Stomach (tissue), 9 donors: ENCODE measurements around the gene MRPL14. TPM values are rescaled to one million over a fixed set of nuclear protein-coding genes. Genes with fewer than 3 reads are reported as not detected.

ENCODE experiments used
- DNase-seq, 2 donors: peaks; one replicate each; pipeline versions ENCODE4 v3.0.0 to v3.0.0-alpha.2; 2013 to 2019
- H3K27ac ChIP-seq, 5 donors: fragments of 200-600 bp in 4 of 5; sonication (generic) in 4 of 5; one replicate each; pipeline ENCODE4 v1.5.1; 2013 to 2019; ENCODE audit warnings: mild to moderate bottlenecking in 1 of 5, moderate library complexity in 1 of 5
- H3K27me3 ChIP-seq, 3 donors: fragments of 200-600 bp; sonication (generic); one replicate each; pipeline ENCODE4 v1.5.1; 2017 to 2019; ENCODE audit warnings: mixed run types in 1 of 3
- H3K36me3 ChIP-seq, 4 donors: fragments of 200-600 bp; sonication (generic); 1 replicate in 3 of 4; 2 replicates in 1 of 4; pipeline ENCODE4 v1.5.1; 2016 to 2019
- H3K4me1 ChIP-seq, 4 donors: fragments of 200-600 bp; sonication (generic); one replicate each; pipeline ENCODE4 v1.5.1; 2016 to 2019
- H3K4me3 ChIP-seq, 4 donors: fragments of 200-600 bp; sonication (generic) in 3 of 4; one replicate each; pipeline ENCODE4 v1.5.1; 2016 to 2019; ENCODE audit warnings: mild to moderate bottlenecking in 1 of 4
- H3K9me3 ChIP-seq, 4 donors: fragments of 200-600 bp; sonication (generic); one replicate each; pipeline ENCODE4 v1.5.1; 2016 to 2019
- CTCF ChIP-seq, 7 experiments: fragments of 450-650 bp in 4 of 7; fragments of 200-600 bp in 3 of 7; sonication (generic) in 3 of 7; IDR thresholded peaks; one replicate each; pipeline ENCODE4 v1.5.1; 2016 to 2019; ENCODE audit warnings: antibody characterized with exemption in 7 of 7, control low read depth in 2 of 7, mild to moderate bottlenecking in 1 of 7
- EP300 ChIP-seq: sonication (generic); formaldehyde crosslinking; IDR thresholded peaks from one replicate; pipeline ENCODE4 v1.6.1; 2017; ENCODE audit warnings: antibody characterized with exemption
- POLR2A ChIP-seq, 4 donors: fragments of 450-650 bp; IDR thresholded peaks; one replicate each; pipeline ENCODE4 v1.6.1; 2016; ENCODE audit warnings: antibody characterized with exemption in 4 of 4, control low read depth in 2 of 4, mild to moderate bottlenecking in 1 of 4, moderate library complexity in 1 of 4
- POLR2AphosphoS5 ChIP-seq, 3 donors: sonication (generic); formaldehyde crosslinking; IDR thresholded peaks; one replicate each; pipeline ENCODE4 v1.6.1; 2016; ENCODE audit warnings: antibody characterized with exemption in 3 of 3
- WGBS, 5 donors: extraction: QIAGEN DNeasy Blood & Tissue Kit in 3 of 5; methylation state at CpG; one replicate each; pipeline versions ENCODE4 v1.1.5 to v1.1.7; 2013 to 2018; 5-methylcytosine and 5-hydroxymethylcytosine counted together
- intact Hi-C: fragments of 100-400 bp; cut with DNase I; formaldehyde crosslinking; loops from one replicate; pipeline ENCODE4 v1.15.1; 2023; ENCODE audit warnings: low total_unique reads
- polyA plus RNA-seq, 3 donors: library from polyadenylated mRNA; stranded (reverse); fragments of 200-250 nt; gene quantifications; one replicate each; pipeline ENCODE4 v1.2.3, GENCODE V29; 2013
- total RNA-seq, 5 donors: library from RNA; depleted of rRNA; stranded (reverse); fragments of >200 nt; gene quantifications; one replicate each; pipeline versions ENCODE4 v1.1.0 to v1.2.3, GENCODE V29; 2014 to 2016
- donor health status: healthy with polysubstance abuse.
- donor health status: Bipolar disorder and iron deficiency.
- donor health status: healthy.

Gene MRPL14
- total and polyA plus RNA-seq, 8 donors = 17.0 to 82.3 (median 57.0) TPM

GRCh38 chr6:44119704-44120262 is 7.5 kb downstream of the MRPL14 start:
- intact Hi-C loops = no loop called here
- no peaks in the 10 kb centered on the region for H3K9me3 ChIP-seq
- peak overlapping the region in 3 of 5 donors; percentile 16 to 40 (median 17) for H3K27ac ChIP-seq
- peak in 1 of 2 donors; percentile 44 for DNase-seq
- H3K36me3 ChIP-seq = peaks cover 0 to 11% (median 5%) of the 10 kb centered on the region in 4 donors
- 22 to 31% (median 24%) methylated on average over 5 of the region's 5 CpGs for WGBS, 5 donors
- H3K4me3 ChIP-seq = no peak overlapping the region
- peaks cover 58 to 99% (median 80%) of the 10 kb centered on the region in 4 donors for H3K4me1 ChIP-seq
- TF ChIP-seq CTCF (IDR thresholded peaks at IDR 0.05) = no peak
- no peak for TF ChIP-seq POLR2A (IDR thresholded peaks at IDR 0.05)
- no peak for TF ChIP-seq EP300
- no peaks in the 10 kb centered on the region for H3K27me3 ChIP-seq

GRCh38 chr6:44117397-44118128 is 9.7 kb downstream of the MRPL14 start:
- H3K27ac ChIP-seq = peak overlapping the region; percentile 34 to 63 (median 44)
- WGBS, 5 donors = 55 to 74% (median 57%) methylated on average over 6 of the region's 6 CpGs

GRCh38 chr6:44116641-44117382 is 10.4 kb downstream of the MRPL14 start:
- intact Hi-C loops = no loop called here
- Histone ChIP-seq H3K36me3 (peaks cover 21 to 41% (median 35%) of the 10 kb centered on the region in 4 donors), H3K9me3 (no peaks in the 10 kb centered on the region), H3K27me3 (no peaks in the 10 kb centered on the region), H3K27ac (peak overlapping the region; percentile 34 to 63 (median 44)), H3K4me3 (no peak overlapping the region), H3K4me1 (peaks cover 41 to 70% (median 55%) of the 10 kb centered on the region in 4 donors)
- WGBS, 5 donors = 29 to 50% (median 43%) methylated on average over 4 of the region's 4 CpGs
- no peak for DNase-seq
- TF ChIP-seq POLR2AphosphoS5 (IDR thresholded peaks at IDR 0.05) = no peak
- no peak for TF ChIP-seq EP300
- no peak for TF ChIP-seq CTCF (IDR thresholded peaks at IDR 0.05)
- no peak for TF ChIP-seq POLR2A (IDR thresholded peaks at IDR 0.05)

More at GRCh38 chr6:44117397-44118128, 9.7 kb downstream of the MRPL14 start:
- Histone ChIP-seq H3K4me1 (peaks cover 47 to 78% (median 61%) of the 10 kb centered on the region in 4 donors), H3K36me3 (peaks cover 13 to 33% (median 27%) of the 10 kb centered on the region in 4 donors), H3K4me3 (no peak overlapping the region), H3K9me3 (no peaks in the 10 kb centered on the region), H3K27me3 (no peaks in the 10 kb centered on the region)
- TF ChIP-seq CTCF (IDR thresholded peaks at IDR 0.05) = no peak
- TF ChIP-seq EP300 = no peak
- TF ChIP-seq POLR2A (IDR thresholded peaks at IDR 0.05) = no peak
- TF ChIP-seq POLR2AphosphoS5 (IDR thresholded peaks at IDR 0.05) = peak in 1 of 3 donors; percentile 11
- intact Hi-C loops = no loop called here
- DNase-seq = peak; percentile 48 to 65

- Histone ChIP-seq H3K4me1 (peaks cover 35 to 61% (median 48%) of the 10 kb centered on the region in 4 donors), H3K27me3 (no peaks in the 10 kb centered on the region), H3K27ac (peak overlapping the region in 3 of 5 donors; percentile 44 to 63 (median 60)), H3K4me3 (no peak overlapping the region), H3K9me3 (no peaks in the 10 kb centered on the region), H3K36me3 (peaks cover 27 to 50% (median 44%) of the 10 kb centered on the region in 4 donors)
- TF ChIP-seq CTCF (IDR thresholded peaks at IDR 0.05) (no peak), EP300 (no peak), POLR2AphosphoS5 (IDR thresholded peaks at IDR 0.05) (no peak), POLR2A (IDR thresholded peaks at IDR 0.05) (no peak)
- DNase-seq = no peak
- WGBS, 5 donors = 76 to 88% (median 77%) methylated on average over 5 of the region's 5 CpGs
- intact Hi-C loops = no loop called here
These were observed 11.4 kb downstream of the MRPL14 start for GRCh38 chr6:44115866-44116265.
